K562 (cell line): ENCODE measurements around the gene COL6A1. TPM values are rescaled to one million over a fixed set of nuclear protein-coding genes. Genes with fewer than 3 reads are reported as not detected.

Experiments
- CAMTA2 ChIP-seq: fragments of 250-450 bp; sonication (Bioruptor Pico); conservative IDR thresholded peaks from 2 replicates; pipeline ENCODE4 v1.5.1; 2022
- CHD4 ChIP-seq: fragments of 200-600 bp; sonication (generic); IDR thresholded peaks from 3 replicates; pipeline ENCODE4 v1.6.1; 2012; ENCODE audit warnings: low read depth, mild to moderate bottlenecking, mixed read lengths, low read length, inconsistent platforms; ENCODE audit not compliant: insufficient read depth, insufficient replicate concordance, poor library complexity, severe bottlenecking
- DACH1 ChIP-seq: fragments of 450-650 bp; IDR thresholded peaks from 2 replicates; pipeline ENCODE4 v1.6.1; 2018; ENCODE audit not compliant: partially characterized antibody
- ETV1 ChIP-seq: fragments of 450-650 bp; conservative IDR thresholded peaks from 2 replicates; pipeline ENCODE4 v1.6.1; 2016; ENCODE audit warnings: missing genetic modification characterization, control low read depth, low read depth, missing compliant biosample characterization
- KAT7 ChIP-seq: sonication (generic); formaldehyde crosslinking; IDR thresholded peaks from 2 replicates; pipeline ENCODE4 v1.8.0; 2022; ENCODE audit warnings: missing genetic modification reagents, mild to moderate bottlenecking, borderline replicate concordance
- MEIS2 ChIP-seq: fragments of 450-650 bp; IDR thresholded peaks from 2 replicates; pipeline ENCODE4 v1.6.1; 2014; ENCODE audit warnings: mild to moderate bottlenecking; ENCODE audit not compliant: partially characterized antibody
- MTA2 ChIP-seq: fragments of 450-650 bp; IDR thresholded peaks from 2 replicates; pipeline ENCODE4 v1.6.1; 2016; ENCODE audit warnings: low read depth
- NCOA1 ChIP-seq: fragments of 450-650 bp; IDR thresholded peaks from 2 replicates; pipeline ENCODE4 v1.6.1; 2016; ENCODE audit warnings: low read depth
- NR2F6 ChIP-seq: fragments of 450-650 bp; formaldehyde crosslinking; IDR thresholded peaks from 2 replicates; pipeline ENCODE4 v1.4.0; 2020; ENCODE audit warnings: mild to moderate bottlenecking
- PTBP1 ChIP-seq: fragments of 200-400 bp; formaldehyde crosslinking; IDR thresholded peaks from 2 replicates; pipeline ENCODE4 v1.6.1; 2017; ENCODE audit warnings: low read depth, low read length
- RAD21 ChIP-seq, 2 experiments: fragments of 250-450 bp in 1 of 2; fragments of 450-650 bp in 1 of 2; sonication (Bioruptor Pico) in 1 of 2; formaldehyde crosslinking in 1 of 2; IDR thresholded peaks in 1 of 2; conservative IDR thresholded peaks in 1 of 2; 2 replicates each; pipeline versions ENCODE4 v1.4.0 to v1.8.0; 2020 to 2022; ENCODE audit warnings: mild to moderate bottlenecking in 2 of 2, moderate library complexity in 1 of 2
- TSC22D4 ChIP-seq: fragments of 450-650 bp; IDR thresholded peaks from 2 replicates; pipeline ENCODE4 v1.6.1; 2016; ENCODE audit warnings: missing genetic modification characterization, missing biosample characterization, control low read depth
- ZBED1 ChIP-seq: IDR thresholded peaks from 2 replicates; pipeline ENCODE4 v1.6.1; 2014
- ZNF3 ChIP-seq: fragments of 250-450 bp; sonication (Bioruptor Pico); IDR thresholded peaks from 2 replicates; pipeline ENCODE4 v1.5.0; 2021; ENCODE audit warnings: mild to moderate bottlenecking, moderate library complexity
- ZNF384 ChIP-seq: IDR thresholded peaks from 2 replicates; pipeline ENCODE4 v1.6.1; 2012; ENCODE audit warnings: low read depth, low read length, improper control_type of control experiment
- ZNF707 ChIP-seq: fragments of 250-450 bp; sonication (Bioruptor Pico); conservative IDR thresholded peaks from 2 replicates; pipeline ENCODE4 v1.8.0; 2022; ENCODE audit warnings: inconsistent platforms, mild to moderate bottlenecking, moderate library complexity
- ZNF764 ChIP-seq: fragments of 250-450 bp; sonication (Bioruptor Pico); IDR thresholded peaks from 2 replicates; pipeline ENCODE4 v1.4.0; 2020; ENCODE audit warnings: low read depth, mild to moderate bottlenecking, moderate library complexity
- polyA plus RNA-seq, 8 experiments: library from polyadenylated mRNA; depleted of rRNA in 4 of 8; stranded (reverse) in 5 of 8; unstranded in 3 of 8; fragments of >200 nt; fragmentation: Nextera tagmentation in 2 of 8; fragmentation: Illumina TruSeq in 1 of 8; extraction: Ambion mirVana in 2 of 8; extraction: Trizol in 1 of 8; gene quantifications; 2 replicates each; pipeline versions ENCODE4 v1.2.1 to v1.2.3, GENCODE V29; 2011 to 2014; ENCODE audit warnings: inconsistent platforms in 1 of 8, missing spikeins in 1 of 8
- total RNA-seq, 7 experiments: library from RNA; depleted of rRNA in 6 of 7; stranded (reverse); fragments of >200 nt in 6 of 7; fragmentation: Illumina TruSeq in 2 of 7; extraction: Trizol in 2 of 7; gene quantifications; 2 replicates each; pipeline versions ENCODE4 v1.2.1 to v1.2.3, GENCODE V29; 2011 to 2021; ENCODE audit warnings: low replicate concordance in 1 of 7
- TF ChIP-seq, protein P1 (sequence below): fragments of 450-650 bp; IDR thresholded peaks from 2 replicates; pipeline ENCODE4 v1.6.1; 2016; ENCODE audit warnings: mild to moderate bottlenecking
- TF ChIP-seq, protein P2 (sequence below): fragments of 250-450 bp; sonication (Bioruptor Pico); IDR thresholded peaks from 2 replicates; pipeline ENCODE4 v1.4.0; 2020; ENCODE audit warnings: mild to moderate bottlenecking, moderate library complexity, borderline replicate concordance
- TF ChIP-seq, protein P3 (sequence below): fragments of 250-450 bp; sonication (Bioruptor Pico); IDR thresholded peaks from 2 replicates; pipeline ENCODE4 v1.5.0; 2021
- TF ChIP-seq, protein P4 (sequence below), 2 experiments: IDR thresholded peaks; 2 replicates each; pipeline ENCODE4 v1.6.1; 2011; ENCODE audit warnings: borderline replicate concordance in 1 of 2, control low read depth in 1 of 2, low read depth in 1 of 2, low read length in 1 of 2, mild to moderate bottlenecking in 1 of 2, mixed read lengths in 1 of 2, moderate library complexity in 1 of 2; ENCODE audit not compliant: insufficient read depth in 1 of 2, insufficient read length in 1 of 2, poor library complexity in 1 of 2, severe bottlenecking in 1 of 2; ENCODE audit errors: extremely low read depth in 1 of 2

The COL6A1 gene
- total and polyA plus RNA-seq, 9 of the 15 experiments (the other 6 are each of a cell fraction or from before 2014, with no cell fraction given) = 0.07 to 1.3 (median 0.14) TPM; not detected in 3

DNA sequence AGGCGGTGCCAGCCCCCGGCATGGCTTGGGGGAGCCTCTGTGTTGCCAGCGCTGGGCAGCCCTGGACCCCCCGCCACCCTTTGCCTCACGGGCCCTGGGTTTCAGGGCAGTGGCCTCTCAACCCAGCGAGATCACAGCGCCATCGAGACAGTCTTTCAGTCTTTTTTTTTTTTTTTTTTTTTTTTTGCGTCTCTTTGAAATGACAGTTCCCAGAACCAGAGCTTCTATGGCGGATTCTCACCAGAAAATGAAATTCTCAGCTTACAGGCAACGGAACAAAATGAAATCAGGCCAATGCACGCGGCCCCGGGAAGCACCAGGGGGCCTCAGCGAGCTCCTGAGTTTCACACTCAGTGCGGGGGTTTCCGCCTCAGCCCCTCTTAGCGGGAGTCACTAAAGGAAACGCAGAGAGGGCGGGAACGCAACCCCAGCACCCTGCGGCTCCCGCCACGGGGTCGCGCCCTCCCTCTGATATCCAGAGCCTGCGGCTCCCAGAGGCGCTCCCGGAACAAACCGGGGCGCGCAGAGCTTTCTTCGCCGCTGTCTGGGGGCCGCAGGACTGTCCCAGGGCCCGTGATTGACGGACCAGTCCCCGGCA, 8.0 kb upstream of the COL6A1 start (continued):
- TF ChIP-seq KAT7 (CRISPR knock-in tag) (no peak), RAD21 (CRISPR knock-in tag; conservative IDR thresholded peaks at IDR 0.05 in 1 of 2, IDR thresholded peaks at IDR 0.05 in 1 of 2) (peak; percentile 38 to 67), CAMTA2 (CRISPR knock-in tag) (no peak), NCOA1 (no peak), MTA2 (no peak), TSC22D4 (tag) (no peak), ZBED1 (no peak), MEIS2 (peak; percentile 13), ZNF3 (CRISPR knock-in tag) (no peak), ZNF764 (no peak), ZNF384 (peak; percentile 31; the same call in 1 of the 2 replicates), NR2F6 (CRISPR knock-in tag) (no peak), CHD4 (no peak), PTBP1 (no peak), ETV1 (peak; percentile 49), ZNF707 (CRISPR knock-in tag) (no peak), DACH1 (no peak)
- TF ChIP-seq, protein P1, sequence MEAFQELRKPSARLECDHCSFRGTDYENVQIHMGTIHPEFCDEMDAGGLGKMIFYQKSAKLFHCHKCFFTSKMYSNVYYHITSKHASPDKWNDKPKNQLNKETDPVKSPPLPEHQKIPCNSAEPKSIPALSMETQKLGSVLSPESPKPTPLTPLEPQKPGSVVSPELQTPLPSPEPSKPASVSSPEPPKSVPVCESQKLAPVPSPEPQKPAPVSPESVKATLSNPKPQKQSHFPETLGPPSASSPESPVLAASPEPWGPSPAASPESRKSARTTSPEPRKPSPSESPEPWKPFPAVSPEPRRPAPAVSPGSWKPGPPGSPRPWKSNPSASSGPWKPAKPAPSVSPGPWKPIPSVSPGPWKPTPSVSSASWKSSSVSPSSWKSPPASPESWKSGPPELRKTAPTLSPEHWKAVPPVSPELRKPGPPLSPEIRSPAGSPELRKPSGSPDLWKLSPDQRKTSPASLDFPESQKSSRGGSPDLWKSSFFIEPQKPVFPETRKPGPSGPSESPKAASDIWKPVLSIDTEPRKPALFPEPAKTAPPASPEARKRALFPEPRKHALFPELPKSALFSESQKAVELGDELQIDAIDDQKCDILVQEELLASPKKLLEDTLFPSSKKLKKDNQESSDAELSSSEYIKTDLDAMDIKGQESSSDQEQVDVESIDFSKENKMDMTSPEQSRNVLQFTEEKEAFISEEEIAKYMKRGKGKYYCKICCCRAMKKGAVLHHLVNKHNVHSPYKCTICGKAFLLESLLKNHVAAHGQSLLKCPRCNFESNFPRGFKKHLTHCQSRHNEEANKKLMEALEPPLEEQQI = no peak
- TF ChIP-seq, protein P2, sequence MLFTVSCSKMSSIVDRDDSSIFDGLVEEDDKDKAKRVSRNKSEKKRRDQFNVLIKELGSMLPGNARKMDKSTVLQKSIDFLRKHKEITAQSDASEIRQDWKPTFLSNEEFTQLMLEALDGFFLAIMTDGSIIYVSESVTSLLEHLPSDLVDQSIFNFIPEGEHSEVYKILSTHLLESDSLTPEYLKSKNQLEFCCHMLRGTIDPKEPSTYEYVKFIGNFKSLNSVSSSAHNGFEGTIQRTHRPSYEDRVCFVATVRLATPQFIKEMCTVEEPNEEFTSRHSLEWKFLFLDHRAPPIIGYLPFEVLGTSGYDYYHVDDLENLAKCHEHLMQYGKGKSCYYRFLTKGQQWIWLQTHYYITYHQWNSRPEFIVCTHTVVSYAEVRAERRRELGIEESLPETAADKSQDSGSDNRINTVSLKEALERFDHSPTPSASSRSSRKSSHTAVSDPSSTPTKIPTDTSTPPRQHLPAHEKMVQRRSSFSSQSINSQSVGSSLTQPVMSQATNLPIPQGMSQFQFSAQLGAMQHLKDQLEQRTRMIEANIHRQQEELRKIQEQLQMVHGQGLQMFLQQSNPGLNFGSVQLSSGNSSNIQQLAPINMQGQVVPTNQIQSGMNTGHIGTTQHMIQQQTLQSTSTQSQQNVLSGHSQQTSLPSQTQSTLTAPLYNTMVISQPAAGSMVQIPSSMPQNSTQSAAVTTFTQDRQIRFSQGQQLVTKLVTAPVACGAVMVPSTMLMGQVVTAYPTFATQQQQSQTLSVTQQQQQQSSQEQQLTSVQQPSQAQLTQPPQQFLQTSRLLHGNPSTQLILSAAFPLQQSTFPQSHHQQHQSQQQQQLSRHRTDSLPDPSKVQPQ (CRISPR knock-in tag) = no peak
- TF ChIP-seq, protein P3, sequence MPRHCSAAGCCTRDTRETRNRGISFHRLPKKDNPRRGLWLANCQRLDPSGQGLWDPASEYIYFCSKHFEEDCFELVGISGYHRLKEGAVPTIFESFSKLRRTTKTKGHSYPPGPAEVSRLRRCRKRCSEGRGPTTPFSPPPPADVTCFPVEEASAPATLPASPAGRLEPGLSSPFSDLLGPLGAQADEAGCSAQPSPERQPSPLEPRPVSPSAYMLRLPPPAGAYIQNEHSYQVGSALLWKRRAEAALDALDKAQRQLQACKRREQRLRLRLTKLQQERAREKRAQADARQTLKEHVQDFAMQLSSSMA (CRISPR knock-in tag) = no peak
- TF ChIP-seq, protein P4, sequence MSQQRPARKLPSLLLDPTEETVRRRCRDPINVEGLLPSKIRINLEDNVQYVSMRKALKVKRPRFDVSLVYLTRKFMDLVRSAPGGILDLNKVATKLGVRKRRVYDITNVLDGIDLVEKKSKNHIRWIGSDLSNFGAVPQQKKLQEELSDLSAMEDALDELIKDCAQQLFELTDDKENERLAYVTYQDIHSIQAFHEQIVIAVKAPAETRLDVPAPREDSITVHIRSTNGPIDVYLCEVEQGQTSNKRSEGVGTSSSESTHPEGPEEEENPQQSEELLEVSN (IDR thresholded peaks at IDR 0.05; ENCODE audit: borderline replicate concordance in 1 of 2, extremely low read depth in 1 of 2, insufficient read depth in 1 of 2, insufficient read length in 1 of 2, low read depth in 1 of 2, low read length in 1 of 2, poor library complexity in 1 of 2, severe bottlenecking in 1 of 2) = peak in 1 of 2 experiments; percentile 78
